CD14-positive monocyte (primary cell): Measurements from ENCODE around the gene HES2. TPM values are rescaled to one million over a fixed set of nuclear protein-coding genes. Genes with fewer than 3 reads are reported as not detected.

Experiments used
- DNase-seq, 3 donors: peaks; one replicate each; pipeline ENCODE4 v3.0.0-alpha.2; 2011 to 2022
- H2AFZ ChIP-seq: 2 replicates; pipeline ENCODE4 v1.6.0; 2012; ENCODE audit warnings: mild to moderate bottlenecking, low read depth, low read length, inconsistent platforms; ENCODE audit not compliant: insufficient read depth, poor library complexity, severe bottlenecking
- H3K27ac ChIP-seq, 2 donors: 1 replicate in 1 of 2; 2 replicates in 1 of 2; pipeline ENCODE4 v1.5.1; 2012 to 2013; ENCODE audit warnings: low read length in 2 of 2, control low read depth in 1 of 2, inconsistent platforms in 1 of 2, low read depth in 1 of 2, mild to moderate bottlenecking in 1 of 2
- H3K27me3 ChIP-seq, 2 donors: one replicate each; pipeline versions ENCODE4 v1.6.0 to v1.6.1; 2011 to 2013; ENCODE audit warnings: low read length in 2 of 2; ENCODE audit not compliant: control insufficient read depth in 2 of 2, insufficient read depth in 2 of 2
- H3K36me3 ChIP-seq, 2 donors: replicated peaks in 1 of 2; 1 replicate in 1 of 2; 2 replicates in 1 of 2; pipeline versions ENCODE4 v1.5.1 to v1.6.1; 2012 to 2013; ENCODE audit warnings: low read length in 2 of 2, control low read depth in 1 of 2, inconsistent platforms in 1 of 2, mild to moderate bottlenecking in 1 of 2; ENCODE audit not compliant: insufficient read depth in 2 of 2, control insufficient read depth in 1 of 2
- H3K4me1 ChIP-seq, 2 donors: 1 replicate in 1 of 2; 2 replicates in 1 of 2; pipeline versions ENCODE4 v1.5.1 to v1.6.1; 2012 to 2013; ENCODE audit warnings: low read length in 2 of 2, control low read depth in 1 of 2, inconsistent platforms in 1 of 2, mild to moderate bottlenecking in 1 of 2, moderate library complexity in 1 of 2; ENCODE audit not compliant: insufficient read depth in 2 of 2, control insufficient read depth in 1 of 2
- H3K4me2 ChIP-seq: replicated peaks from 2 replicates; pipeline ENCODE3; 2012; ENCODE audit warnings: low read length, moderate library complexity, mild to moderate bottlenecking; ENCODE audit not compliant: poor library complexity, severe bottlenecking; ENCODE audit errors: extremely low read depth
- H3K4me3 ChIP-seq, 3 experiments: fragments of 200-600 bp in 1 of 3; sonication (generic) in 1 of 3; replicated peaks in 1 of 3; 1 replicate in 2 of 3; 2 replicates in 1 of 3; pipeline ENCODE4 v1.5.1; 2011 to 2013; ENCODE audit warnings: low read length in 3 of 3, mild to moderate bottlenecking in 3 of 3, control low read depth in 2 of 3, low read depth in 2 of 3, inconsistent platforms in 1 of 3, moderate library complexity in 1 of 3
- H3K79me2 ChIP-seq: 2 replicates; pipeline ENCODE4 v1.6.0; 2012; ENCODE audit warnings: mild to moderate bottlenecking, control low read depth, inconsistent platforms, low read length, moderate library complexity; ENCODE audit not compliant: insufficient read depth
- H3K9ac ChIP-seq: 2 replicates; pipeline ENCODE4 v1.6.0; 2017; ENCODE audit warnings: low read length, mild to moderate bottlenecking; ENCODE audit not compliant: insufficient read depth, poor library complexity, severe bottlenecking
- H3K9me3 ChIP-seq, 2 donors: replicated peaks in 1 of 2; 1 replicate in 1 of 2; 2 replicates in 1 of 2; pipeline versions ENCODE4 v1.5.1 to v1.6.1; 2012 to 2013; ENCODE audit warnings: low read length in 2 of 2, control low read depth in 1 of 2; ENCODE audit not compliant: control insufficient read depth in 1 of 2, insufficient read depth in 1 of 2
- H4K20me1 ChIP-seq: 2 replicates; pipeline ENCODE4 v1.6.0; 2012; ENCODE audit warnings: mild to moderate bottlenecking, low read length, control low read depth, moderate library complexity; ENCODE audit not compliant: insufficient read depth
- H3K27ac Mint-ChIP-seq, 7 donors: one replicate each; pipeline ENCODE4 v1.8.0; 2020; ENCODE audit warnings: mild to moderate bottlenecking in 7 of 7, mixed read lengths in 7 of 7, moderate library complexity in 6 of 7, inconsistent platforms in 2 of 7
- H3K27me3 Mint-ChIP-seq, 3 donors: one replicate each; pipeline ENCODE4 v1.8.0; 2021 to 2022; ENCODE audit warnings: low read depth in 3 of 3, mild to moderate bottlenecking in 3 of 3, mixed read lengths in 3 of 3, moderate library complexity in 3 of 3, inconsistent platforms in 1 of 3
- H3K36me3 Mint-ChIP-seq, 2 donors: one replicate each; pipeline ENCODE4 v1.8.0; 2020; ENCODE audit warnings: mixed read lengths in 2 of 2, inconsistent platforms in 1 of 2, mild to moderate bottlenecking in 1 of 2
- H3K4me1 Mint-ChIP-seq: one replicate; pipeline ENCODE4 v1.8.0; 2020; ENCODE audit warnings: mild to moderate bottlenecking, mixed read lengths
- H3K4me3 Mint-ChIP-seq, 2 donors: one replicate each; pipeline ENCODE4 v1.8.0; 2020; ENCODE audit warnings: mild to moderate bottlenecking in 2 of 2, mixed read lengths in 2 of 2, moderate library complexity in 1 of 2
- H3K9me3 Mint-ChIP-seq, 7 donors: one replicate each; pipeline ENCODE4 v1.8.0; 2020 to 2022; ENCODE audit warnings: mixed read lengths in 7 of 7, mild to moderate bottlenecking in 6 of 7, moderate library complexity in 6 of 7, inconsistent platforms in 2 of 7
- CTCF ChIP-seq: fragments of 200-600 bp; IDR thresholded peaks from one replicate; pipeline ENCODE4 v1.8.0; 2022; ENCODE audit warnings: antibody characterized with exemption, mild to moderate bottlenecking
- WGBS: methylation state at CpG from one replicate; pipeline ENCODE4 v1.1.5; 2013; ENCODE audit warnings: missing lambda C conversion rate; ENCODE audit not compliant: insufficient coverage; 5-methylcytosine and 5-hydroxymethylcytosine counted together
- intact Hi-C, 2 donors: fragments of 100-400 bp; cut with micrococcal nuclease; formaldehyde crosslinking; loops; one replicate each; pipeline versions ENCODE4 v1.15.0 to v1.15.1; 2023
- polyA plus RNA-seq, 3 donors: library from polyadenylated mRNA; depleted of rRNA in 1 of 3; unstranded in 2 of 3; stranded (reverse) in 1 of 3; fragments of 300-500 nt in 2 of 3; fragments of >200 nt in 1 of 3; fragmentation: Illumina TruSeq in 2 of 3; gene quantifications; 1 replicate in 2 of 3; 2 replicates in 1 of 3; pipeline ENCODE4 v1.2.3, GENCODE V29; 2012 to 2021

HES2 gene
- polyA plus RNA-seq, 3 donors: not detected

- Histone ChIP-seq H3K4me2 (no peak overlapping the region), H3K4me1 (no peaks in the 10 kb centered on the region)
- peaks cover 37 to 70% (median 44%) of the 10 kb centered on the region in 3 donors for H3K27me3 Mint-ChIP-seq
Observed at GRCh38 chr1:6412896-6413295, 6.8 kb downstream of the HES2 start.

GRCh38 chr1:6410248-6410893 is 9.3 kb downstream of the HES2 start:
- no peaks in the 10 kb centered on the region for H4K20me1 ChIP-seq
- H3K9me3 ChIP-seq: no peaks in the 10 kb centered on the region
- H3K36me3 ChIP-seq: no peaks in the 10 kb centered on the region
- Mint-ChIP-seq H3K27ac (no peak overlapping the region), H3K4me1 (peaks cover 6% of the 10 kb centered on the region), H3K36me3 (no peaks in the 10 kb centered on the region), H3K4me3 (no peak overlapping the region), H3K27me3 (peaks cover 33 to 62% (median 41%) of the 10 kb centered on the region in 3 donors), H3K9me3 (peaks cover 0 to 3% (median 0%) of the 10 kb centered on the region in 7 donors)
- intact Hi-C loops: no loop called here
- H3K27ac ChIP-seq: no peak overlapping the region
- no peak for DNase-seq
- no peak for TF ChIP-seq CTCF
- H3K9ac ChIP-seq: no peak overlapping the region
- H2AFZ ChIP-seq: no peak overlapping the region
- H3K4me1 ChIP-seq: no peaks in the 10 kb centered on the region
- no peak overlapping the region for H3K4me3 ChIP-seq
- WGBS: 96% methylated on average over 11 of the region's 13 CpGs
- H3K27me3 ChIP-seq: peaks cover 0 to 16% of the 10 kb centered on the region in 2 donors
- no peak overlapping the region for H3K4me2 ChIP-seq
- no peaks in the 10 kb centered on the region for H3K79me2 ChIP-seq

More at GRCh38 chr1:6412896-6413295, 6.8 kb downstream of the HES2 start:
- H3K36me3 Mint-ChIP-seq: no peaks in the 10 kb centered on the region
- H3K27ac ChIP-seq: no peak overlapping the region
- no peak overlapping the region for H3K27ac Mint-ChIP-seq
- no peak overlapping the region for H2AFZ ChIP-seq
- WGBS: 78% methylated on average over 4 of the region's 6 CpGs
- intact Hi-C loops: no loop called here
- peak overlapping the region in 1 of 2 donors; percentile 13 for H3K4me3 Mint-ChIP-seq
- peaks cover 0 to 3% (median 0%) of the 10 kb centered on the region in 7 donors for H3K9me3 Mint-ChIP-seq
- H3K79me2 ChIP-seq: no peaks in the 10 kb centered on the region
- H3K9ac ChIP-seq: no peak overlapping the region
- H3K36me3 ChIP-seq: no peaks in the 10 kb centered on the region
- no peak for DNase-seq
- no peaks in the 10 kb centered on the region for H3K9me3 ChIP-seq
- no peaks in the 10 kb centered on the region for H4K20me1 ChIP-seq
- no peak for TF ChIP-seq CTCF
- H3K4me1 Mint-ChIP-seq: peaks cover 7% of the 10 kb centered on the region
- peaks cover under 1 to 38% of the 10 kb centered on the region in 2 donors for H3K27me3 ChIP-seq
- H3K4me3 ChIP-seq: no peak overlapping the region
